Gastroesophageal sphincter (tissue), 3 donors: ENCODE data around the gene KDM4C.

Experiments
- CTCF ChIP-seq, 4 experiments: fragments of 200-600 bp in 2 of 4; fragments of 450-650 bp in 2 of 4; sonication (generic) in 1 of 4; IDR thresholded peaks; one replicate each; pipeline ENCODE4 v1.5.1; 2017 to 2019; ENCODE audit warnings: antibody characterized with exemption in 4 of 4, mild to moderate bottlenecking in 2 of 4, moderate library complexity in 2 of 4
- EP300 ChIP-seq: sonication (generic); formaldehyde crosslinking; IDR thresholded peaks from one replicate; pipeline ENCODE4 v1.6.1; 2017; ENCODE audit warnings: antibody characterized with exemption, mild to moderate bottlenecking
- POLR2A ChIP-seq, 2 donors: fragments of 450-650 bp; IDR thresholded peaks; one replicate each; pipeline ENCODE4 v1.6.1; 2017; ENCODE audit warnings: antibody characterized with exemption in 2 of 2, mild to moderate bottlenecking in 2 of 2, moderate library complexity in 1 of 2
- POLR2AphosphoS5 ChIP-seq: sonication (generic); formaldehyde crosslinking; IDR thresholded peaks from one replicate; pipeline ENCODE4 v1.6.1; 2017; ENCODE audit warnings: antibody characterized with exemption

GRCh38 chr9:6790866-6791265 is 33.1 kb downstream of the KDM4C start:
- TF ChIP-seq CTCF (IDR thresholded peaks at IDR 0.05) (no peak), POLR2A (IDR thresholded peaks at IDR 0.05) (no peak), EP300 (no peak), POLR2AphosphoS5 (no peak)
